Skeletal muscle tissue (tissue), 4 donors: ENCODE measurements around the gene TTC7B. TPM values are rescaled to one million over a fixed set of nuclear protein-coding genes. Genes with fewer than 3 reads are reported as not detected.
A peak's percentile ranks its signal among the peaks of the same experiment; 100 is the strongest.

Experiments used
- H3K27ac ChIP-seq: one replicate; pipeline ENCODE4 v1.7.0; 2013; ENCODE audit warnings: mild to moderate bottlenecking, low read depth, low read length, inconsistent platforms
- H3K27me3 ChIP-seq, 3 donors: one replicate each; pipeline ENCODE4 v1.7.0; 2013; ENCODE audit warnings: low read length in 3 of 3; ENCODE audit not compliant: control insufficient read depth in 3 of 3, insufficient read depth in 3 of 3
- H3K36me3 ChIP-seq, 3 donors: one replicate each; pipeline ENCODE4 v1.7.0; 2013; ENCODE audit warnings: low read length in 3 of 3; ENCODE audit not compliant: control insufficient read depth in 3 of 3, insufficient read depth in 3 of 3
- H3K4me1 ChIP-seq, 3 donors: one replicate each; pipeline ENCODE4 v1.7.0; 2013; ENCODE audit warnings: low read length in 3 of 3, mild to moderate bottlenecking in 3 of 3; ENCODE audit not compliant: control insufficient read depth in 3 of 3, insufficient read depth in 3 of 3
- H3K4me3 ChIP-seq, 3 donors: one replicate each; pipeline ENCODE4 v1.7.0; 2013; ENCODE audit warnings: low read length in 3 of 3
- H3K9ac ChIP-seq, 3 donors: one replicate each; pipeline ENCODE4 v1.7.0; 2013; ENCODE audit warnings: low read length in 3 of 3, mild to moderate bottlenecking in 3 of 3, moderate library complexity in 2 of 3, low read depth in 1 of 3
- H3K9me3 ChIP-seq, 3 donors: one replicate each; pipeline ENCODE4 v1.7.0; 2013; ENCODE audit warnings: low read length in 3 of 3; ENCODE audit not compliant: control insufficient read depth in 3 of 3
- total RNA-seq: library from RNA; depleted of rRNA; stranded (reverse); fragments of >200 nt; gene quantifications from one replicate; pipeline ENCODE4 v1.2.3, GENCODE V29; 2014
- donor health status: Osteomylitis.

The TTC7B gene
- total RNA-seq, 1 donor from 2014 or later, result 5.7 TPM

DNA sequence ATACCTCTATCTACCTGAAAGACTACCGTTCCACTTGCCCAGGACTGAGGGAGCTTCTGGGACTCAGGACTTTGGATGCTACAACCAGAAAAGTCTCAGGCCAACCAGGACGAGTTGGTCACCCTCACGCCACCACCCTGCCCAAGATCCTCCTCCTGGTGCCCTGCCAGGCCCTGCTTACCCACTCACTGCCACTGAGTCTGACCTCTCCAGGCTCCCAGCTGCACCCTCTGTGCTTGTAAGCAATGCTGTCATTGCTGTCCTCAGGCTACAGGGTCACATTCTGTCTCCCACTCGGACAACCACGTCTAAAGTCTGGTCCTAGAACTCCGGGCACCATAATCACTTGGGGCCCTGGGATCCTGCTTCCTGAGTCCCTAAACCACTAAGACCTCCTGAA lies 9.2 kb downstream of the TTC7B start:
- H3K9ac ChIP-seq, result peak overlapping the region in 1 of 3 donors; percentile 41
- no peak overlapping the region for H3K4me3 ChIP-seq
- H3K4me1 ChIP-seq, result peaks cover 45 to 68% (median 67%) of the 10 kb centered on the region in 3 donors
- H3K27me3 ChIP-seq, result no peaks in the 10 kb centered on the region
- H3K27ac ChIP-seq, result no peak overlapping the region
- H3K36me3 ChIP-seq, result no peaks in the 10 kb centered on the region
- no peaks in the 10 kb centered on the region for H3K9me3 ChIP-seq

- H3K36me3 ChIP-seq, result no peaks in the 10 kb centered on the region
- H3K27me3 ChIP-seq, result no peaks in the 10 kb centered on the region
- H3K4me1 ChIP-seq, result peaks cover 40 to 58% (median 57%) of the 10 kb centered on the region in 3 donors
- H3K27ac ChIP-seq, result no peak overlapping the region
- H3K4me3 ChIP-seq, result no peak overlapping the region
- H3K9ac ChIP-seq, result no peak overlapping the region
- H3K9me3 ChIP-seq, result no peaks in the 10 kb centered on the region
Observed at GRCh38 chr14:90805662-90806540, 10.3 kb downstream of the TTC7B start.

DNA sequence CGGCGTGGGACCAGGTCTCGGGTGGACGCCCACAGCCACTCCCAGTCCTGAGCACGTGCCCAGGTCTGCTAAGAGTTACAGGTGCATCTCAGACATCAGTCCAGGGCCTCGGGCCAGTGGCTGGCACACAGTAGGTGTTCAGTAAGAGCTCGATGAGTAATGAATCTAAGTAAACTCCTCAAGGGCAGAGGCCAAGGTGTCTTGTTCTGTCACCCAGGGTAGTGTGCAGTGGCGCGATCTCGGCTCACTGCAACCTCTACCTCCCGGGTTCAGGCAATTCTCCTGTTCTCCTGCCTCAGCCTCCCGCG lies 11.2 kb downstream of the TTC7B start:
- Histone ChIP-seq H3K4me1 (peaks cover 32 to 49% (median 48%) of the 10 kb centered on the region in 3 donors), H3K27me3 (no peaks in the 10 kb centered on the region), H3K4me3 (no peak overlapping the region), H3K36me3 (no peaks in the 10 kb centered on the region), H3K9me3 (no peaks in the 10 kb centered on the region), H3K9ac (no peak overlapping the region), H3K27ac (no peak overlapping the region)

DNA sequence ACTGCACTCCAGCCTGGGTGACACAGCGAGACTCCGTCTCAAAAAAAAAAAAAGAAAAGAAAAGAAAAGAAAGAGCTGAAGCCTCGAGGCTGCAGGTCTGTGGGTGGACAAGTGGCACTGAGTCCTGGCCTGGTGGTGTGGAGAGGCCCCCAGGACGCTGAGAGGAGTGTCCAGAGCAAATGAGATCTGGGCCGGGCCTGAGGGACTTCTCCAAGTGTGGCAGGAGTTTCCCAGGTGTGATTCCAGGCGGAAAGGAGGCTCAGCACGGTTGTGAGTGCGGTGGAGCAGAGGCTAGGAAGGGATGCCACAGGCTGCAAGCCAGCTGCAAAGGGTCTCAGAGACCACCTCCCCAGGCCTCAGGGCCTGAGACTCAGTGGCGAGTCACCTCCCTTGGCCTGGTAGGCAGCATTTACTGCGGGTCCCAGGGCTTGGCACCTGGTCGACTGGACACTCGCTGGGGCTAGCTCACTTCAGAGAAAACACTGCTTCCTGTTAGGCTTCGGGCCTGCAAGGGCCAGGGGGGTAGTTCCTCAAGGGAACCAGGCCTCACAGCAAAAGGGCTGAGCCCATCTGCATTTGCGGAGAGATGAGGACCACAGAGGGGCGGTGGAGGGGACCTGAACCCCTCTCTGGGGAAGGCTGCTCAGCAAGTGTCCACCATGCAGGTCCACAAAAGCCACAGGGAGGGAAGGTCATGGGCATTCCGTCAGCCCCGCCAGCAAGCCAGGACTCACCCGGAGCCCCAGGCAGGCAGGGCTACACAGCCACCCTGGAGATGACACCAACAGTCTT lies 11.7 kb downstream of the TTC7B start:
- Histone ChIP-seq H3K4me3 (no peak overlapping the region), H3K9ac (peak overlapping the region in 1 of 3 donors; percentile 10), H3K9me3 (no peaks in the 10 kb centered on the region), H3K36me3 (no peaks in the 10 kb centered on the region), H3K27ac (no peak overlapping the region), H3K27me3 (no peaks in the 10 kb centered on the region), H3K4me1 (peaks cover 26 to 43% (median 43%) of the 10 kb centered on the region in 3 donors)

GRCh38 chr14:90803249-90803648 lies 13.0 kb downstream of the TTC7B start:
- H3K4me1 ChIP-seq, result peaks cover 18 to 31% (median 30%) of the 10 kb centered on the region in 3 donors
- no peak overlapping the region for H3K4me3 ChIP-seq
- H3K27me3 ChIP-seq, result no peaks in the 10 kb centered on the region
- no peak overlapping the region for H3K9ac ChIP-seq
- no peaks in the 10 kb centered on the region for H3K36me3 ChIP-seq
- H3K27ac ChIP-seq, result peak overlapping the region; percentile 56
- H3K9me3 ChIP-seq, result no peaks in the 10 kb centered on the region

DNA sequence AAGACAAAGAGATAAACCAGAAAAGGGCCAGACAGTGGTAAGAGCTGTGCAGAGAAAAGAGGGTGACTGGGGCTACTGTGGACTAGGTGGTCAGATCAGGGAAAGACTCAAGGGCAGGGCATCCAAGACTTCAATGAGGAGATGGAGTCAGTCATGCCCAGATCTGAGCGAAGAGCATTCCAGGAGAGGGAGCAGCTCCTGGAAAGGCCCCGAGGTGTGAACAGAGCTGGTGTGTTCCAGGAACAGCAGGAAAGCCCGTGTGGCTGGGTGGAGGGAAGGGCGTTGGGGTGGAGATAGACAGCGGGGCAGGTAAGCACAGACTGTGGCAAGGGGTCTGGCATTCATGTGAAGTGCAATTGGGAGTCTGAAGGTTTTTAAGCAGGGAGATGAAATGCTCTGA lies 16.8 kb downstream of the TTC7B start:
- H3K9ac ChIP-seq, result no peak overlapping the region
- H3K9me3 ChIP-seq, result no peaks in the 10 kb centered on the region
- H3K27me3 ChIP-seq, result no peaks in the 10 kb centered on the region
- H3K4me1 ChIP-seq, result peaks cover 1 to 13% (median 12%) of the 10 kb centered on the region in 3 donors
- H3K27ac ChIP-seq, result no peak overlapping the region
- peaks cover 0 to 2% (median 0%) of the 10 kb centered on the region in 3 donors for H3K36me3 ChIP-seq
- no peak overlapping the region for H3K4me3 ChIP-seq

GRCh38 chr14:90797919-90798318 lies 18.3 kb downstream of the TTC7B start:
- no peak overlapping the region for H3K4me3 ChIP-seq
- H3K9me3 ChIP-seq, result no peaks in the 10 kb centered on the region
- peaks cover 0 to 2% (median 0%) of the 10 kb centered on the region in 3 donors for H3K36me3 ChIP-seq
- H3K4me1 ChIP-seq, result peaks cover 0 to 10% (median 7%) of the 10 kb centered on the region in 3 donors
- no peaks in the 10 kb centered on the region for H3K27me3 ChIP-seq
- no peak overlapping the region for H3K9ac ChIP-seq
- H3K27ac ChIP-seq, result no peak overlapping the region

- Histone ChIP-seq H3K27me3 (no peaks in the 10 kb centered on the region), H3K27ac (no peak overlapping the region), H3K9me3 (no peaks in the 10 kb centered on the region), H3K9ac (no peak overlapping the region), H3K4me1 (peaks cover 0 to 9% (median 7%) of the 10 kb centered on the region in 3 donors), H3K36me3 (peaks cover 0 to 2% (median 0%) of the 10 kb centered on the region in 3 donors), H3K4me3 (no peak overlapping the region)
Observed at GRCh38 chr14:90797451-90797850, 18.8 kb downstream of the TTC7B start.

DNA sequence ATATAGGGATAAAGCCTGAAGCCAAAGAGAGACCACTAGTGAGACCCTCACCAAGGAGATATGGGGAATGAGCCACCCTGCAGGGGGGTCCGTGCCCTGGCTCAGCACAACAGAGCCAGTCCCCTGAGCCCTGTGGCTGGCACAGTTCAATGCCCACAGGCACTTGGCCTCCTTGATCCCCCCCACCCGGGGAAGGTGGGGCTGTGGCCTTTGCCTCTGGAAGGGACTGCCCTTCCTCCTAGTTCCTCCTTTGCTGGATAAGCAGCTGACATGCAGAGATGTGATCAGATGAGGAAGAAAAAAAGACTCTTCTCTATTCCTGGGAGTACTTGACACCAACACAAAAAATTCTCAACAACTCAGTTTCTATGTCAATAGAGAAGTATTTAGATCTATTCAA lies 19.9 kb downstream of the TTC7B start:
- Histone ChIP-seq H3K36me3 (peaks cover 0 to 2% (median 0%) of the 10 kb centered on the region in 3 donors), H3K9me3 (no peaks in the 10 kb centered on the region), H3K27ac (peak overlapping the region; percentile 19), H3K9ac (no peak overlapping the region), H3K4me1 (peaks cover 0 to 11% (median 7%) of the 10 kb centered on the region in 3 donors), H3K4me3 (no peak overlapping the region), H3K27me3 (no peaks in the 10 kb centered on the region)

DNA sequence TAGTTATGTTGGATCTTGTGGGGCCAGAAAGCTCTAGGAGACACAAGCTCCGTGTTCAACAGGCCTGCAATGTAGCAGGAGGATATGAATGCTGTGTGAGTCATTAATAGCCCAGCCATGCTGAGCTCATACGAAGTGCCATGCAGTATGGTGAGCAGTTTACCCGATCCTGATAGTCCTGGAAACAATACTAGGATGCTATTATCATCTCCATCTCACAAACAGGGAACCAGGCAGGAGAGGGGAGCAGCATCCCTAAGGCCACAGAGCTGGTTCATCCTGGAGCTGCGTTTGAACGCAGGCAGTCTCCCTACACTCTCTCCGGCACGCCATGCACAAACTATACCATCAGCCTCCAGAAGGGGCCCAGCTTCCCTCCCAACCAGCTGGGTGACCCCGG lies 20.5 kb downstream of the TTC7B start:
- Histone ChIP-seq H3K27me3 (no peaks in the 10 kb centered on the region), H3K4me1 (peaks cover 0 to 16% (median 12%) of the 10 kb centered on the region in 3 donors), H3K9ac (no peak overlapping the region), H3K27ac (no peak overlapping the region), H3K36me3 (peaks cover 0 to 2% (median 0%) of the 10 kb centered on the region in 3 donors), H3K9me3 (no peaks in the 10 kb centered on the region), H3K4me3 (no peak overlapping the region)
